ENCODE results near the gene GNL1. TPM values are rescaled to one million over a fixed set of nuclear protein-coding genes. Genes with fewer than 3 reads are reported as not detected.
A peak's percentile ranks its signal among the peaks of the same experiment; 100 is the strongest.

Gene GNL1, protein sequence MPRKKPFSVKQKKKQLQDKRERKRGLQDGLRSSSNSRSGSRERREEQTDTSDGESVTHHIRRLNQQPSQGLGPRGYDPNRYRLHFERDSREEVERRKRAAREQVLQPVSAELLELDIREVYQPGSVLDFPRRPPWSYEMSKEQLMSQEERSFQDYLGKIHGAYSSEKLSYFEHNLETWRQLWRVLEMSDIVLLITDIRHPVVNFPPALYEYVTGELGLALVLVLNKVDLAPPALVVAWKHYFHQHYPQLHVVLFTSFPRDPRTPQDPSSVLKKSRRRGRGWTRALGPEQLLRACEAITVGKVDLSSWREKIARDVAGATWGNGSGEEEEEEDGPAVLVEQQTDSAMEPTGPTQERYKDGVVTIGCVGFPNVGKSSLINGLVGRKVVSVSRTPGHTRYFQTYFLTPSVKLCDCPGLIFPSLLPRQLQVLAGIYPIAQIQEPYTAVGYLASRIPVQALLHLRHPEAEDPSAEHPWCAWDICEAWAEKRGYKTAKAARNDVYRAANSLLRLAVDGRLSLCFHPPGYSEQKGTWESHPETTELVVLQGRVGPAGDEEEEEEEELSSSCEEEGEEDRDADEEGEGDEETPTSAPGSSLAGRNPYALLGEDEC
- 36.8 and 57.4 TPM in 2 replicates for total RNA-seq (2014; rRNA removed; shearing (Covaris generic))

DNA sequence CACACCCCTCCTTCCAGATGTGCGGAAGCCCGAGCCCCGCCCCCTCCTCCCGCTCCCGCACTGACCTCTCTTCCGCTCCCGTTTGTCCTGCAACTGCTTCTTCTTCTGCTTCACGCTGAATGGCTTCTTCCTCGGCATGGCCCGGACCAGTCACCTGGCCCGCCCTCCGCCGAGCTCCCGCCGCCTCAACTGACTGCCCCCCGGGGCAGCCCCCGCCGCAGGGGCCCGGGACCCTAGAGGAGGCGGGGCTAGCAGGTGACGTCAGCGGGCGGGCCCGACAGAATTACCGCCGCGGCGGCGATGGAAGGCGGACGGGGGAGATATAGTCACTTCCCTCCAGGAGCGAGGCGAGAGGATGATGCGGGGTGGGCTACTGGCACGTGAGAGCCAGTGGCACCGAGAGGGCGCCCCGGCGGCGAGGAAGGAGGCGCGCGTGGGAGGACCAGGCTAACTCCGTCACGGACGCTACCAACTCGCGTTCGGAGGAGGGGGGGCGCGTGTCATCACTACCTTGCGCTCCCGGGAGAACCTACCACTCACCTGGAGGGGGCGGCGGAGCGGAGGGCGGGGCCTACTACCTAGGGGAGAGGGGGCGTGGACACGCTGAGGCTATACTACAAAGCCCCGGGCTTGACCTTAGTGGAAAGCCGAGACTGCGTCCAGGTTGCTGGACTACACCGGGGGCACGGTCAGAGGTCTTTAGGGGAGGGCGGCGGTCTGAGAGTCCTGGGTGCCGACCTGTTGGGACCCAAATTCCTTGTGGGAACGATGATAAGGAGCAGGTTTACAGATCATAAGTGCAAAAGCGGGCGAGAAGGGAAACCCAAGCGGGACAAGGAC is at the start of gene GNL1:
TSS of gene GNL1 (minus strand) at position 424 of the 840 bp plus-strand sequence. CDS start at position 138, 286 bp downstream.
- peak; percentile 96 for DNase-seq (ENCODE audit: low read depth)

DNA sequence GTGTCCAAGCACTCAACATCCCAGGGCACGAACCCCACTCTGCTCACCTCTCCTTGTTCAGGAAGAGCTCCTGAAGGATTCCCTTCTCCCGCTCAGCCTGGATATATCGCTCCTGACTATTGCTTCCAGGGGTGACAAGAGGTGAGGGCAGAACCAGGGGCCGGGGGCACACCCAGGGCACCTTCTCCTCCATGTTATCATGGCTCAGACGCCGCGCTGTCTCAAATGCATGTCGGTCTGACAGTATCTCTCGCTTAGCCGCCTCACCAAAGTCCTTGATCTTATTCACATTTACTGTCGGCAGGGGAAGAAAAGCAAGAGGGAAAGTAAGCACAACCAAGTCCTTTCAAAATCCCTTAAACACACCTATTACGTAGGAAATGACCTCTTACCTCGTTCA is 47.7 kb upstream of the GNL1 start:
- DNase-seq (ENCODE audit: low read depth) = no peak

DNA sequence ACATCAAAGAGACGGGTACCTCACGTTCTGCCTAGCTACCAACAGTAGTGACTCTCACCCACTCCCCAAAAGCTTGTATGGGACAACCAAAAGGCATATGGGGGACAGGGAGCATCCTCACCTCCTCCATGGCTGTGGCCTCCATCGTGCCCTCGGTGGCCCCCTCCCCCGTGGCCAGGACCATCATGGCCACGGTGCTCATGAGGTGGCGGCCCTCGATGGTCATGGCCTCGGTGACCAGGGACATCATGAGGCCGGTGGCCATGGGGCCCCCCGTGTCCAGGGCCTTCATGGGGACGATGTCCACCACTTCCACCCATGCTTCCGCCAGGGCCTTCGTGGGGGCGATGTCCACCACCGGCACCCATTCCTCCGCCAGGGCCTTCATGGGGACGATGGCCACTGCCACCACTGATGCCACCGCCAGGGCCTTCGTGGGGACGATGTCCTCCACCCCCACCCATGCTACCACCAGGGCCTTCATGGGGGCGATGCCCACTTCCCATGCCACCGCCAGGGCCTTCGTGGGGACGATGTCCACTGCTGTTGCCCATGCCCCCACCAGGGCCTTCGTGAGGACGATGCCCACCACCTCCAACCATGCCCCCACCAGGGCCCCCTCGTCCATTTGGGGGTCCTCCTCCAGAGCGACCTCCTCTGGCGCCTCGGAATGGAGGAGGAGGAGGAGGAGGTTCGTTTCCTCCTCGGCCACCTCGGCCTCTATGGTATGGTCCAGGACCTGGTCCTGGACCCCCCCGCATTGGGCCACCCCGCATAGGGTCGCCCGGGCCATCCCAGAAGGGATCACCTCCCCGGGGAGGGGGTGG is 45.7 kb upstream of the GNL1 start:
- no peak for DNase-seq (ENCODE audit: low read depth)

DNA sequence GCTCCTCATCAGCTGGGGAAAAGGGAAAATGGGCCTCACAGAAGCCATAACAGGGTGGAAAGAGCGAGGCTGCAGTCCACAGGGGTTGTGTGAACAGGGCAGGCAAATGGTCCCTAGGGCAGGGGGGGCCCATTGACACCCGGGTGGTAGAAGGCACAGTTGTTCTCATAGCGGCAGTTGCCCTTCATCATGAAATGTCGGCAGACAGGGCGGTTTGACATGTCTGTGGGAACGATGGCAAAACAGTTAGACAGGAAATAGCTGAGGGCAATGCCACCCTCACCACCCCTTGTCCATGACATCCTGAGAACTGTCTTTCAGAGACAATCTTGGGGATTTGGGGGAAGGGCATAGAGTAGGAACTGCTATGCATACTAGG is 45.1 kb upstream of the GNL1 start:
- DNase-seq (ENCODE audit: low read depth) = no peak

DNA sequence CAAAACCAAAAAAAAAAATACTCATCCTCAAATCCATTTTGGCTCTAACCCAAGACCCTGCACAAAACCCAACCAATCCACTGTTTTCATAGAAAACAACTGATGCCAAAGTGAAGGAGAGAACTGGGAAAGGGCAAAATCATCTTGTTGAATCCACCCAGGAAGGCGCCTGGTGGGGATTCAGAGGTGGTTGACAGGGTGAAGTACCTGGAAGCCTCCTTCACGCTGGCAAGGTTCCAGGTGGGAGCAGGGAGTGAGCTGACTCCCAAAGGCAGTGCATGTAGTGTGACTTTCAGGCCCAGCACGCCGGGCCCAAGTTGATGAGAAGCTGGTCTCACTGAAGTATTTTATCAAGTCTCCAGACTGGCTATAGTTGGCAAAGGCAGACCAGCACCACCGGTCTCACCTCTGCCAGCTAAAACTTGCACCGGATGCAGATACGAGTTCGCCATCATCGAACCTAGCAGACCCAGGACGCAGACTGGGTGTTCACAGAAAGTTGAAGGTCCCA is 44.2 kb upstream of the GNL1 start:
- DNase-seq (ENCODE audit: low read depth) = no peak

DNA sequence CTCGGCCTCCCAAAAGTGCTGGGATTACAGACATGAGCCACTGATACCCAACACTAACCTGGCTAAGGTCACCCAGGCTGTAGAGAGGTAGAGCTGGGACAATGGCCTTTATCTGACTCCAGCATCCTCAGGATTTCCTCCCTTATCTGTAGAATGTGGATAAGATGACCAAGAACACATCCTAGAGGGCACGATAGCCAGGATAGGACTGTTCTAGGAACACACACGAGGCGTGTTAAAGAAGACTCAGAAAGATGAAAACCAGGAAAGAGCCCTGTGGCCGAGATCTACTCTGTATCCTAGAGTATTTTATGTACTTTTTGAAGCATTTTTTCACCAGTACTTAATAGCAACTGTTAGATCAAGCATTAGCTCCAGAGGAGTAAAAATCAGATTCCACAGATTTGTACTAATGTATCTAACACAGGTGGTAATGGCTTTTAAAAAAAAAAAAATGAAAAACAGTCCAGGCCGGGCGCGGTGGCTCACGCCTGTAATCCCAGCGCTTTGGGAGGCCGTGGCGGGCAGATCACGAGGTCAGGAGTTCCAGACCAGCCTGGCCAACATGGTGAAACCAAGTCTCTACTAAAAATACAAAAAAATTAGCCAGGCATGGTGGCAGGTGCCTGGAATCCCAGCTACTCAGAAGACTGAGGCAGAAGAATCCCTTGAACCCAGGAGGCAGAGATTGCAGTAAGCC is 43.5 kb upstream of the GNL1 start:
- no peak for DNase-seq (ENCODE audit: low read depth)

DNA sequence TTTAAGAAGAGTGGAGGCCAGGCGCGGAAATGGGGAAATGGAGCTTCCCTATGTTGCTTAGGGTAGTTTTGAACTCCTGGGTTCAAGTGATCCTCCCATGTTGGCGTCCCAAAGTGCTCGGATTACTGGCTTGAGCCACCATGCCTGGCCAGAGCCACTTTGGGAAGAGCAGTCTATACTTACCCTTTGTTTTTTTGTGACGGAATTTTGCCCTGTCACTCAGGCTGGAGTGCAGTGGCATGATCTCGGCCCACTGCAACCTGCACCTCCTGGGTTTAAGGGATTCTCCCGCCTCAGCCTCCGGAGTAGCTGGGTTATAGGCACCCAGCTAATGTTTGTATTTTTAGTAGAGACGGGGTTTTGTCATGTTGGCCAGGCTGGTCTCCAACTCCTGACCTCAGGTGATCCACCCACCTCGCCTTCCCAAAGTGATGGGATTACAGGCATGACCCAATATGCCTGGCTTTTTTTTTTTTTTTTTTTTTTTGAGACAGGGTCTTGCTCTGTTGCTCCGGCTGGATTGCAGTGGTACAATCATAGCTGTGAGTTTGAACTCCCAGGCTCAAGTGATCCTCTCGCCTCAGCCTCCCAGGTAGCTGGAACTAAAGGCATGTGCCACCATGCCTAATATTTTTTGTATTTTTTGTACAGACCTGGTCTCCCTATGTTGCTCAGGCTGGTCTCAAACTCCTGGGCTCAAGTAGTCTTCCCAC is 42.8 kb upstream of the GNL1 start:
- DNase-seq (ENCODE audit: low read depth) = no peak

DNA sequence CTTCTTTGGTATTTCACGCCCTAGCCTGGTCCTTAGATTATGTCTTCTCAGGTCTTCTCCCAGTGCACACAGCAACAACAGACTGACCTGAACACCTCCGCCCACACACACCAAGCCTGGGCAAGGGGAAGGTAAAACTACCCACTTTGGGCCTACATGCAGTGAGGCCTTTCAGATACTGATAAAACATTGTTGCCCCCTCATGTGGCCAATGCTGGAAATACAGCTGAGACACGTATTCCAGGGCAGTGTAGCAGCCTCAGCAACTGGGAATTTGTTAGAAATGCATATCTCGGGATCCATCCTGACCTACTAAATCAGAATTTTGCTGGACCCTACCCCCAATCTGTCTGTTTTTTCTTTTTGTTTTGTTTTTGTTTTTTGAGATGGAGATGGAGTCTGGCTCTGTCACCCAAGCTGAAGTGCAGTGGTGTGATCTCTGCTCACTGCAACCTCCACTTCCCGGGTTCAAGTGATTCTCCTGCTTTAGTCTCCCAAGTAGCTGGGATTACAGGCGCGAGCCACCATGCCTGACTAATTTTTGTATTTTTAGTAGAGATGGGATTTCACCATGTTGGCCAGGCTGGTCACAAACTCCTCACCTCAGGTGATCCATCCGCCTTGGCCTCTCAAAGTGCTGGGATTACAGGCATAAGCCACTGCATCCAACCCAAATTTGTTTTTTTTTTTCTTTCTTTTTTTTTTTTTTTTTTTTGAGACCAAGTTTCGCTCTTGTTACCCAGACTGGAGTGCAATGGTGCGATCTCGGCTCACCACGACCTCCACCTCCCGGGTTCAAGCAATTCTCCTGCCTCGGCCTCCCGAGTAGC is 41.2 kb upstream of the GNL1 start:
- DNase-seq (ENCODE audit: low read depth) = peak; percentile 80

DNA sequence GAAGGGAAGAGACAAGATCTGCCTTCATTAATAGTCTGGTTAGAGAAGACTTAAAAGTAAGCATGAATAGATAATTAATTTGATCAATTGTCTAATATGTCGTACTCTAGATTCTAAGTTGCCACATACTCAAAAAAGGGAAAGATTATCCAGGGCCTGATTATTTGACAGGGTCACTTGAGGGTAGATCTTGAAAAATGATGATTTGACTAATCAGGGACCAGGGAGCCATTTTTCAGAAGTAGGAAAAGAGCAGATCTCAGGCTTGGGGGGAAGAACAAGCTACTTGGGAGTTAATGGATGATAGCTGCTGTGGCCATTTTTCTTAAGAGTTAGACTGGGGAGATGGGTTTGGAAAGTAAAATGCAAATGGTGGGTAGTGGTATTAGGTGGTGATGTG is 36.0 kb upstream of the GNL1 start:
- no peak for DNase-seq (ENCODE audit: low read depth)

DNA sequence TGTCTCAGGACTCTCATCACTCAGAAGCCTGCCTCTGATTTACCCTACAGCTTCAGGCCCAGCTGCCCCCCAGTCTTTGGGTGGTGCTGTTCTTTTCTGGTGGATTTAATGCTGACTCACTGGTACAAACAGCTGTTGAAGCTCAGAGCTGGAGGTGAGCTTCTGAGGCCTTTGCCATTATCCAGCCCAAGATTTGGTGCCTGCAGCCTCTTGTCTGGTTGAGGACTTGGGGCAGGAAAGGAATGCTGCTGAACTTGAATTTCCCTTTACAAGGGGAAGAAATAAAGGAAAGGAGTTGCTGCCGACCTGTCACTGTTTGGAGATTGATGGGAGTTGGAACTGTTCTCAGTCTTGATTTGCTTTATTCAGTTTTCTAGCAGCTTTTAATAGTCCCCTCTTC is 34.7 kb upstream of the GNL1 start:
- no peak for DNase-seq (ENCODE audit: low read depth)

DNA sequence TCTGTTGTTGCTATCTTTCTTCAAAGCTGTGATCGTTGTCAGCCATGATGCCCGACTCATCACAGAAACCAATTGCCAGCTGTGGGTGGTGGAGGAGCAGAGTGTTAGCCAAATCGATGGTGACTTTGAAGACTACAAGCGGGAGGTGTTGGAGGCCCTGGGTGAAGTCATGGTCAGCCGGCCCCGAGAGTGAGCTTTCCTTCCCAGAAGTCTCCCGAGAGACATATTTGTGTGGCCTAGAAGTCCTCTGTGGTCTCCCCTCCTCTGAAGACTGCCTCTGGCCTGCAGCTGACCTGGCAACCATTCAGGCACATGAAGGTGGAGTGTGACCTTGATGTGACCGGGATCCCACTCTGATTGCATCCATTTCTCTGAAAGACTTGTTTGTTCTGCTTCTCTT is 34.2 kb upstream of the GNL1 start:
- DNase-seq (ENCODE audit: low read depth) = no peak

DNA sequence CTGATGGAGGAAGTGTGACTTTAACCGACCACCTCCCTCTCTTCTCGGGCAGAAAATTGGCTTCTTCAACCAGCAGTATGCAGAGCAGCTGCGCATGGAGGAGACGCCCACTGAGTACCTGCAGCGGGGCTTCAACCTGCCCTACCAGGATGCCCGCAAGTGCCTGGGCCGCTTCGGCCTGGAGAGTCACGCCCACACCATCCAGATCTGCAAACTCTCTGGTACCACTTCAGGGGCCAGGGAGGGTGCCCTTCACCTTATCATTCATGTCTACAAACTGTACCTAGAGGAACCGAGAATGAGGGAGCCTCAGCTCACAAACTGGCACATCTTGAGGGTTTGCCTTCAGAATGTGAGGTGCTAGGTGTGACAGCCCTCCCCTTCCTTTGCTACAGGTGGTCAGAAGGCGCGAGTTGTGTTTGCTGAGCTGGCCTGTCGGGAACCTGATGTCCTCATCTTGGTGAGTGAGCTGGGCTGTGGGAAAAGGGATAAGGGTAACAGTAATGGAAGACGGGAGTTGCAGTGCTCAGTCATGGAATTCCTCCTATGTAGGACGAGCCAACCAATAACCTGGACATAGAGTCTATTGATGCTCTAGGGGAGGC is 33.6 kb upstream of the GNL1 start:
- no peak for DNase-seq (ENCODE audit: low read depth)

DNA sequence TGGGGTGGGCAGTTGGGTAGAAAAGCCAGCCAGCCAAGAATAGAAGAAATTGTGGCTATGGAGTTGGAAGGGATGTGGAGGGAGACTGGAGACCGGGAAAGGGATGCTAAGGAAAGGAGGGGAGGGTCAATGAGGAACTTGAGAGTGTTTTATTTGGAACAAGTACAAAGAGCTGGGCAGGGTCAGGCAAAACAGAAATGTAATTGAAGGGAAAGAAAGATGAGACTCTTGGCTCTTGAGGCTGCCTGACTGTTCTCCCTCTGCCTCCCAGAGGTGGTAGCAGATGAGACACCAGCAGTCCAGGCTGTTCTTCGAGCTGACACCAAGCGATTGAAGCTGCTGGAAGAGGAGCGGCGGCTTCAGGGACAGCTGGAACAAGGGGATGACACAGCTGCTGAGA is 27.6 kb upstream of the GNL1 start:
- DNase-seq (ENCODE audit: low read depth) = no peak

DNA sequence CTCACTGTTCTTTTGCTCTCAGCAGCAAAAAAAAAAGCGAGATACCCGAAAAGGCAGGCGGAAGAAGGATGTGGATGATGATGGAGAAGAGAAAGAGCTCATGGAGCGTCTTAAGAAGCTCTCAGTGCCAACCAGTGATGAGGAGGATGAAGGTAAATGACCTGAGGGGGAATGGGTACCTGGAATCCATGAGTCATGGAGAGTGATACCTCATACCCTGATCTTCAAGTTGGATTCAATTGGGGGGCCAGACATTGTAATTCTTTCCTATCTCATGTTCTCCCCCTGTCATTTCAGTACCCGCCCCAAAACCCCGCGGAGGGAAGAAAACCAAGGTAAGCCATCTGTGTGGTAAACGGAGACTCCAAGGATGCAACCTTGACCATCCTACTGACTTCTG is 21.8 kb upstream of the GNL1 start:
- DNase-seq (ENCODE audit: low read depth) = no peak

DNA sequence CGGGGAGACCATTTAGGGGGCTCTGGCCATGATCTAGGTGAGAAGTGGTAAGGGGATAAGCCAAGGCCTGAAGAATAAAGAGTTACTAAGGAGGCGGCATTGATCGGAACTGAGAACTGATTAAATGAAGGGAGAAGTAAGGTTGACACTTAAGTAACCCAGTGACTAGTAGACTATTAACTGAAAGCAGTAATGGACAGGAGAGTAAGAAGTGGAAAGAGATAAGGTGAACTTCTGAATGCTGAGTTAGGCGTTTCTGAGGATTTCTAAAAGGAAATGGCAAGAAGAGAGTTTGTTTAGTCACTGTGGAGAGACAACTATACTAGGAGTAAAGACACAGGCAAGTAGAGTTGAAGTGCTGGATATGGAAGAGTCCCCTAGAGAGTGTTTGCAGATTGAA is 16.8 kb upstream of the GNL1 start:
- DNase-seq (ENCODE audit: low read depth) = no peak

DNA sequence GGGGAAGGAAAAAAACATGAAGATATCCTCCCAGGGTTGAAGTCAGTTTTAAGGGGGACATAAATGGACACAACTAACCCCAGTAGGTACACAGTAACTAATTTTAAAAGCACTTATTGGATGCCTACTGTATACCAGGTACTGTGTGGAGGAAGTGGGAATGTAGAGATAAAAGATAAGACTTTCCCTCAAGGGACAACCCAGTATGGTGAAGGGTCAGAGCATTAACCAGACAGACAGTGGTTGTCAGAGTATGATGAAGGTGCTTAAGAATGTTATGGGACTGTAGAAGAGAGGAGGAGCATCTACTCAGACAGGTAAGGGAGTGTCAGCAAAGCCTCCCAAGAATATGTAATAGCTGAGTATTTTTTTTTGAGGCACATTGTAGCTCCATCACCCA is 15.9 kb upstream of the GNL1 start:
- DNase-seq (ENCODE audit: low read depth) = no peak

DNA sequence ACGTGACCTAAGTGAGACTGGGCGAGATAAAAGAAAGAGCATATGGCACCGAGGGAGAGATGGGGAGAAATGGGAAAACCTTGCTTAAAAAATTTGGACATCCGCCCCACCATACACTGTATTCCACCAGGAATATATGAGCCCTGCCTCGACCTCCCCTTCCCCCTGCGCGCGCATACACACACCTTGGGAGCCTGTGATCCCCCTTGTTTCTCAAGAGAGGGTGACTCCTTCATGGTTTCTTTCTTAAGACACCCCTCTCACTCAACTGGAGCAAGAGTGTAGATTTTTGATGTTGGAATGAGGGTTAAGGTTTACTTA is 15.4 kb upstream of the GNL1 start:
- no peak for DNase-seq (ENCODE audit: low read depth)

DNA sequence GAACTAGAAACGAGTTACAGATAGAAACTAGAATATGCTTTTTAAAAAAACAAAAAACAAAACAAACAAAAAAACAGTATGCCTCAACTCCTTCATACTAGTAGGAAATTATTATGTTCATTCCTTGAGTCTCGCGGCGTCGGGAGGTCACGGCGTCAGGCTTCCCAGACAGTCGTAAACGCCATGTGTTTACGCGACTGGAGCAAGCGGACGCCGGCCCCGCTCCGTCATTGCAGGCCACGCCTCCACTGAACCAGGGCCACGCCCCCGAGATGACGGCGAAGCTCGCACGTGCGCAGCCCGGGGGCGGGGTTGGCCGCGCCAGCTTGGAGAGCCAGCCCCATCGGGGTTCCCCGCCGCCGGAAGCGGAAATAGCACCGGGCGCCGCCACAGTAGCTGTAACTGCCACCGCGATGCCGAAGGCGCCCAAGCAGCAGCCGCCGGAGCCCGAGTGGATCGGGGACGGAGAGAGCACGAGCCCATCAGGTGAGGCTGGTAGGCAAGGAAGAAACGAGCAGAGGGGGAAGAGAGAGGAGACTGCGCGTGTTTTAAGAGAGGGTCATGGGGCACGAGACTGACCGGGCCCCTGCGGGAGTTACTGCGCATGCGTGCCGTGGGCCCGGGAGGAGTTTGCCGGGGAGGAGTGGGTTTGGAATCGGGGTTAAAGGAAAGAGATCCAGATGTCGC is 14.9 kb upstream of the GNL1 start, which contains the start of gene ABCF1:
TSS of gene ABCF1 (plus strand) at position 368 of the 687 bp plus-strand sequence. CDS start at position 414, 46 bp downstream.
- DNase-seq (ENCODE audit: low read depth) = peak; percentile 99
